OCI-LY1 (cell line): ENCODE data around the gene CCIN.

Experiments used
- H2AFZ ChIP-seq: fragments of 200-600 bp; sonication (generic), shearing (Covaris generic); 2 replicates; pipeline ENCODE4 v1.6.0; 2014; ENCODE audit warnings: antibody characterized with exemption, mild to moderate bottlenecking, low read length
- H3F3A ChIP-seq: fragments of 200-600 bp; sonication (generic), shearing (Covaris generic); 2 replicates; pipeline ENCODE4 v1.6.0; 2014; ENCODE audit warnings: mild to moderate bottlenecking, antibody characterized with exemption, low read length, moderate library complexity; ENCODE audit not compliant: insufficient read depth
- H3K27ac ChIP-seq: fragments of 200-600 bp; sonication (generic); 2 replicates; pipeline ENCODE4 v1.5.1; 2014; ENCODE audit warnings: low read length, mixed run types, mild to moderate bottlenecking, low read depth; ENCODE audit not compliant: poor library complexity, severe bottlenecking
- H3K27me3 ChIP-seq: fragments of 200-600 bp; sonication (generic); 2 replicates; pipeline ENCODE4 v1.6.0; 2014; ENCODE audit warnings: antibody characterized with exemption, mild to moderate bottlenecking, low read length, moderate library complexity; ENCODE audit not compliant: insufficient read depth
- H3K36me3 ChIP-seq: fragments of 200-600 bp; sonication (generic); 2 replicates; pipeline ENCODE4 v1.6.1; 2014; ENCODE audit warnings: mild to moderate bottlenecking, antibody characterized with exemption, low read length, moderate library complexity, mixed read lengths; ENCODE audit not compliant: insufficient read depth
- H3K4me1 ChIP-seq: fragments of 200-600 bp; sonication (generic); 2 replicates; pipeline ENCODE4 v1.5.1; 2014; ENCODE audit warnings: mild to moderate bottlenecking, low read length, moderate library complexity; ENCODE audit not compliant: insufficient read depth, severe bottlenecking
- H3K4me2 ChIP-seq: fragments of 200-600 bp; sonication (generic), shearing (Covaris generic); 2 replicates; pipeline ENCODE4 v1.6.1; 2014; ENCODE audit warnings: low read length
- H3K4me3 ChIP-seq: fragments of 200-600 bp; sonication (generic); 2 replicates; pipeline ENCODE4 v1.5.1; 2014; ENCODE audit warnings: low read length, low read depth, mild to moderate bottlenecking, mixed read lengths; ENCODE audit not compliant: poor library complexity, severe bottlenecking
- H3K79me2 ChIP-seq: fragments of 200-600 bp; shearing (Covaris generic); 2 replicates; pipeline ENCODE4 v1.6.1; 2016; ENCODE audit warnings: mixed run types, low read length, mixed read lengths; ENCODE audit not compliant: insufficient read depth
- H3K9ac ChIP-seq: fragments of 200-600 bp; sonication (generic), shearing (Covaris generic); 2 replicates; pipeline ENCODE4 v1.6.1; 2014; ENCODE audit warnings: mild to moderate bottlenecking, low read length, mixed read lengths
- H3K9me2 ChIP-seq: fragments of 200-600 bp; sonication (generic), shearing (Covaris generic); 2 replicates; pipeline ENCODE4 v1.6.1; 2014; ENCODE audit warnings: low read depth, mild to moderate bottlenecking, low read length, mixed read lengths
- H3K9me3 ChIP-seq: fragments of 200-600 bp; shearing (Covaris generic); 2 replicates; pipeline ENCODE4 v1.6.1; 2014; ENCODE audit warnings: low read length, mixed read lengths
- H4K20me1 ChIP-seq: fragments of 200-600 bp; sonication (generic), shearing (Covaris generic); 2 replicates; pipeline ENCODE4 v1.6.0; 2016; ENCODE audit warnings: mild to moderate bottlenecking, low read length; ENCODE audit not compliant: insufficient read depth
- EZH2 ChIP-seq: fragments of 200-600 bp; sonication (generic), shearing (Covaris generic); IDR thresholded peaks from 2 replicates; pipeline ENCODE4 v1.8.0; 2017; ENCODE audit warnings: borderline replicate concordance, mixed run types, mild to moderate bottlenecking, antibody characterized with exemption, low read length, moderate library complexity, mixed read lengths
- TF ChIP-seq, protein P1 (sequence below): fragments of 200-600 bp; sonication (generic), shearing (Covaris generic); IDR thresholded peaks from 2 replicates; pipeline ENCODE4 v1.5.1; 2017; ENCODE audit warnings: mild to moderate bottlenecking, antibody characterized with exemption, low read length, moderate library complexity, mixed read lengths

The CCIN gene

DNA sequence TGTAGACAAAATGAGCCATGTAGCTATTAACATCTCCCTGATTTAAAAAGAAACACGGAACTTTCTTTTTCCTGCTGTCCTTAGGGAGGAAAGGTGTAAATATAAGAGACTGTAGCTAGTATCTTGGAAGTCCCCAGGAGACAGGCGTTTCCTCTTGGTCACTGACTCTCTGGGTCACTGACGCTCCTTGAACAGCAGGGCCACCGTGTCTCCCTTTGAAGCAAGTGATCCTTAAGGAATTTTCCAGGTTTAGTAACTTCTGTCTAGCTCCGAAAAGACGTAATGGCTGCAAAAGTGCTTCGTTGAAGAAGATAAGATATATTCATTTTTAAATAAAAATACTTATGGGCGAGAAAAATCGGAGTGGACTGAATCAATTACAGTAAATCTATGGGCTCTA is 20.8 kb downstream of the CCIN start:
- peaks cover 40% of the 10 kb centered on the region for H3K79me2 ChIP-seq
- H3K27me3 ChIP-seq: no peaks in the 10 kb centered on the region
- H3K4me3 ChIP-seq: peak overlapping the region; percentile 92
- H2AFZ ChIP-seq: peak overlapping the region; percentile 60; the same call in 1 of the 2 replicates
- H3K9ac ChIP-seq: peak overlapping the region; percentile 90
- peak overlapping the region; percentile 97 for H3K4me2 ChIP-seq
- TF ChIP-seq EZH2: no peak
- TF ChIP-seq, protein P1, sequence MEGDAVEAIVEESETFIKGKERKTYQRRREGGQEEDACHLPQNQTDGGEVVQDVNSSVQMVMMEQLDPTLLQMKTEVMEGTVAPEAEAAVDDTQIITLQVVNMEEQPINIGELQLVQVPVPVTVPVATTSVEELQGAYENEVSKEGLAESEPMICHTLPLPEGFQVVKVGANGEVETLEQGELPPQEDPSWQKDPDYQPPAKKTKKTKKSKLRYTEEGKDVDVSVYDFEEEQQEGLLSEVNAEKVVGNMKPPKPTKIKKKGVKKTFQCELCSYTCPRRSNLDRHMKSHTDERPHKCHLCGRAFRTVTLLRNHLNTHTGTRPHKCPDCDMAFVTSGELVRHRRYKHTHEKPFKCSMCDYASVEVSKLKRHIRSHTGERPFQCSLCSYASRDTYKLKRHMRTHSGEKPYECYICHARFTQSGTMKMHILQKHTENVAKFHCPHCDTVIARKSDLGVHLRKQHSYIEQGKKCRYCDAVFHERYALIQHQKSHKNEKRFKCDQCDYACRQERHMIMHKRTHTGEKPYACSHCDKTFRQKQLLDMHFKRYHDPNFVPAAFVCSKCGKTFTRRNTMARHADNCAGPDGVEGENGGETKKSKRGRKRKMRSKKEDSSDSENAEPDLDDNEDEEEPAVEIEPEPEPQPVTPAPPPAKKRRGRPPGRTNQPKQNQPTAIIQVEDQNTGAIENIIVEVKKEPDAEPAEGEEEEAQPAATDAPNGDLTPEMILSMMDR: no peak
- no peaks in the 10 kb centered on the region for H3K9me3 ChIP-seq
- peaks cover 22% of the 10 kb centered on the region; the same call in 1 of the 2 replicates for H3K36me3 ChIP-seq
- no peaks in the 10 kb centered on the region for H3K9me2 ChIP-seq
- no peaks in the 10 kb centered on the region for H3F3A ChIP-seq
- H3K27ac ChIP-seq: no peak overlapping the region
- peaks cover 36% of the 10 kb centered on the region for H3K4me1 ChIP-seq
- H4K20me1 ChIP-seq: no peaks in the 10 kb centered on the region

DNA sequence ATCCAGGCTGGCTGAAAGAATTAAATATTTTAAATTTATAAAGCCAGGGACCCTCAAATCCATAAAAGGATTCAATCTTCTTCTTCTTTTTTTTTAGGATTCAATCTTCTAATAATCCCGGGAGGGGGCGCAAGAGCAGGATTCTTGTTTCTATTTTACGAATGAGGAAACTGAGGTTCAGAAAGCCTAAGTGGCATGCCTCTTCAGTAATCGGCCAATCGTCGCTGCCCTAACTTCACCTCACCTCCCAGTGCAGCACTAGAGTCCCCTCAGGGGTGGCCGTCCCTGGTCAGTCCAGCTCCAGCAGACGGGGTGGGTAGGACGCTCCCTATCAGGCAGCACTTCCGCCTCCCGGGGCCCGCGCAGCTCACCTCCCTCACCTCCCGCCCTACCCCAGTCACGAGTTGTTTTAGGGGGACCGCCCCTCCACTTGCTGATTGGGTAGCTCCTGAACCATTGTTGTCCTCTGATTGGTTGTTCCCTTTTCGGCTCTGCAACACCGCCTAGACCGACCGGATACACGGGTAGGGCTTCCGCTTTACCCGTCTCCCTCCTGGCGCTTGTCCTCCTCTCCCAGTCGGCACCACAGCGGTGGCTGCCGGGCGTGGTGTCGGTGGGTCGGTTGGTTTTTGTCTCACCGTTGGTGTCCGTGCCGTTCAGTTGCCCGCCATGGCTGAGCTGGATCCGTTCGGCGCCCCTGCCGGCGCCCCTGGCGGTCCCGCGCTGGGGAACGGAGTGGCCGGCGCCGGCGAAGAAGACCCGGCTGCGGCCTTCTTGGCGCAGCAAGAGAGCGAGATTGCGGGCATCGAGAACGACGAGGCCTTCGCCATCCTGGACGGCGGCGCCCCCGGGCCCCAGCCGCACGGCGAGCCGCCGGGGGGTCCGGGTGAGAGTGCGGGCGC is 21.5 kb downstream of the CCIN start, which contains the start of gene CLTA:
TSS of gene CLTA (plus strand) at position 534 of the 902 bp plus-strand sequence. CDS start at position 670, 136 bp downstream.
- no peaks in the 10 kb centered on the region for H3K9me3 ChIP-seq
- TF ChIP-seq, protein P1: peak; percentile 74
- TF ChIP-seq EZH2: no peak
- H3K36me3 ChIP-seq: peaks cover 28% of the 10 kb centered on the region; the same call in 1 of the 2 replicates

DNA sequence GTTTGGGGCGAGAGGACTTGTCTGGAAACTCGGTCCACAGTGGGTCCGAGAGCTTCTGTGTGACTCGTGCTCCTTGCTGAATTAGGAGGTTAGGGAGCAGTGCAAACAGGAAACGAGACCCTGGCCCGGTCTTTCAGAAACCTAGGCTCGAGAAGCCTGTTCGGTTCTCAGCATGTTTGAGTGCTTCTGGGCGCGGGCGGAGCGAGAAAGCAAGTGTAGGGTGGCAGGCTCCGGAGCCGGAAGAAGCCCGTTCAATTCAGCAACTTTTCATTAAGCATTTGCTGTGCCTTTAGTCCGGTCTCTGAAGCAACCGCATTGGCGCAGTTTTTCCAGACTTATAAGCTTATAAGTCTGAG is 22.1 kb downstream of the CCIN start:
- Histone ChIP-seq H3K4me2 (peak overlapping the region; percentile 97), H3K4me3 (peak overlapping the region; percentile 92), H3F3A (no peaks in the 10 kb centered on the region), H3K4me1 (peaks cover 36% of the 10 kb centered on the region), H3K36me3 (peaks cover 28% of the 10 kb centered on the region; the same call in 1 of the 2 replicates), H4K20me1 (no peaks in the 10 kb centered on the region), H3K9ac (peak overlapping the region; percentile 90), H3K79me2 (peaks cover 45% of the 10 kb centered on the region), H3K27me3 (no peaks in the 10 kb centered on the region), H3K27ac (peak overlapping the region; percentile 40), H2AFZ (no peak overlapping the region), H3K9me3 (no peaks in the 10 kb centered on the region), H3K9me2 (no peaks in the 10 kb centered on the region)
- TF ChIP-seq, protein P1: no peak
- TF ChIP-seq EZH2: no peak

More for the DNA sequence above, 21.5 kb downstream of the CCIN start, which contains the start of gene CLTA:
- H3K27ac ChIP-seq: peak within 1 kb of the TSS; percentile 40
- peak within 1 kb of the TSS; percentile 60; the same call in 1 of the 2 replicates for H2AFZ ChIP-seq
- H3K4me3 ChIP-seq: peak within 1 kb of the TSS; percentile 92
- peaks cover 45% of the 10 kb centered on the region for H3K79me2 ChIP-seq
- peak within 1 kb of the TSS; percentile 90 for H3K9ac ChIP-seq
- H3K4me2 ChIP-seq: peak within 1 kb of the TSS; percentile 97
- no peaks in the 10 kb centered on the region for H4K20me1 ChIP-seq
- H3K9me2 ChIP-seq: no peaks in the 10 kb centered on the region
- peaks cover 36% of the 10 kb centered on the region for H3K4me1 ChIP-seq
- H3F3A ChIP-seq: no peaks in the 10 kb centered on the region
- no peaks in the 10 kb centered on the region for H3K27me3 ChIP-seq
